ENCODE data around the gene TRPM6.

The TRPM6 gene

GRCh38 chr9:74718709-74719108 lies 169.0 kb downstream of the TRPM6 start:
- DNase-seq, result no peak

GRCh38 chr9:74711341-74711740 lies 176.4 kb downstream of the TRPM6 start:
- no peak for DNase-seq

DNA sequence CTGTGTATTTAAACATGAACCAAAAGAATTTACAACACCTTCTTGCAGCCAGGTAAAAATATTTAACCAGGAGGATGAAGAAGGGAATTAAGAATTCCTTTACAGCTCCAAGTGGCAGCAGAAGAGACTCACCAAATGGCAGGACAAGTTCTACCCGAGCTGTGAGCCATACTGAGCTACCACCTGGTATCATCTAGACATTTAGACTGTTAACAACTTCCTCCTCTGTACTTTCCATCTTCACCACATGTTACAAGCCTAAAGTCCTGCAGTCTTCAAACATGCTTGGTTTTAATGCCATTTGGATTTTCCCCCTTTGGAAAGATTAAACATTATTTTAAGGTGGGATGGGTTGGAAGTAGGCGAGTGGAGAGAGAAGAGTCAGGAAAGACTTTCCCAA lies 190.2 kb downstream of the TRPM6 start:
- DNase-seq, result no peak

GRCh38 chr9:74696520-74696919 lies 191.2 kb downstream of the TRPM6 start:
- DNase-seq, result no peak

DNA sequence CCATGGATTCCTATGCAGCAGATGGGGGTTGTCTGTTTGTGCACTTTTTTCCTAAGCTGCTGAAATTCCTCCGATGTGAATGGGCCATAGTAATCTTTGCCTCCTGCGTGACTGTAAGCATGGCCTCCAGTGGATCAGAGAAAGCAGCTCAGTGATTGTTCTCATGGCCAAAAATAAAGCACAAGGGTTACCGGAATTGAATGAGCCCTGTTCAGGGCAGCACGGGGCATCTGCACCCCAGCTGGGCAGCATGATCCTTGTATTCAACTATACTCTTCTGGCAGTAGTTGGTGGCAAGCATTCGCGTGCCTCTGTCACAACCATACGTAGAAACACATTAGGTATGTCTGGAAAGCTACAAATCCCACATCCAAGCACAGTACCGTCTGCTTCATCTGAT lies 196.7 kb downstream of the TRPM6 start:
- no peak for DNase-seq

DNA sequence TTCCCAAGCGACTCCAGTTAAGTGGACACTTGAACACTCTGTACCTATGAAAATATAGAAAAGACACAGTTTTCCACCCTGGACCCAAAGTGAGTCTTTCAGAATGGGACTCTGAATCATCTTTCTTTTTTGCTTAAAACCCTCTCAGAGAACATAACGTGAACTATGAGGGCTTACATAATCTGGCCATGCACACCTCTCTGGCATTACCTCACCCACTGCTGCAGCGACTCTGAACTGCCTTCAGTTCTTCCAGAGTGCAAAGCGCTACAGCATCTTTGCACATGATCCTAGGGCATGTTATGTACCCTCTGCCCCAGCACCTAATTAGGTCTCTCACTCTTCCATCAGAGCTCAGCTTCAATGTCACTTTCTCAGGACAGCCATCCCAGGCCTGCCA lies 204.4 kb downstream of the TRPM6 start:
- no peak for DNase-seq

DNA sequence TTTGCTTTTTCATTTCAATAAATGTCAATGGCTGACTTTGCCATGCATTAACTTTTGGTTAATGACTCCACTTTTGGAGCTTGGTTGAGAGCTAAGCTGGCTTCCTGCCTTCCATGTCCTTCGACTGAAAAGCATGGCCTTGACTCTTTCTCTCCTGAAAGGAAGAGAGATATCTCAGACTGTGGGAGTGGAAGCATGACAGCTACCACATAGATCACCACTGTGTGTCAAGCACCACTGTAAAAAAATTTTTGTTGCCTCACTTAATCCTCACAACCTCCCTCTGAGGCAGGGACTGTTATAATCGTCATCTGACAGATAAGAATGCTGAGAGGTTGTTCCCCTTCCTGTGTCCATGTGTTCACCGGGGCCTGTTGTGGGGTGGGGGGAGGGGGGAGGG lies 205.8 kb downstream of the TRPM6 start:
- DNase-seq, result no peak

DNA sequence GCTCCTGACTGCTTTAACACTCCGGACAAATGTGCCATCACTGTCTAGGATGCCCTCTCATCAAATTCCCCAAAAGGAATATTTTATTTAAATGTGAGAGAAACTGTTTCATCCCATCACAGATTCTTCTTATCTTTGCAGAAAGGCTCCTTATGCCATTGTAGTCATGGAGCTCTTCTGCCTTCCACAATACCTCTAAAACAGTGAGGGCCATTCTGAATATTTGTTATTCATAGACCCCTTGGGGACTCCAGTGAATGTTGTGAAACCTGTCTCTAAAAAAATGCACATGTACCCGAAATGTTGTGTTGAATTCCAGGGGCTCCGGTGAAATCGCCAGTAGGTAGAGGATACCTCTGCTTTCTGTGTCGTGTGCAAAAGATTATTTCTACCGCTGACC lies 213.6 kb downstream of the TRPM6 start:
- DNase-seq, result no peak
